GM18870 (cell line): ENCODE results near the gene MLNR.

Experiments
- ATAC-seq: cut with Tn5 transposase; IDR thresholded peaks from one replicate; pipeline ENCODE4 v1.9.1; 2021; ENCODE audit warnings: moderate library complexity; ENCODE audit not compliant: unreplicated experiment

MLNR gene

DNA sequence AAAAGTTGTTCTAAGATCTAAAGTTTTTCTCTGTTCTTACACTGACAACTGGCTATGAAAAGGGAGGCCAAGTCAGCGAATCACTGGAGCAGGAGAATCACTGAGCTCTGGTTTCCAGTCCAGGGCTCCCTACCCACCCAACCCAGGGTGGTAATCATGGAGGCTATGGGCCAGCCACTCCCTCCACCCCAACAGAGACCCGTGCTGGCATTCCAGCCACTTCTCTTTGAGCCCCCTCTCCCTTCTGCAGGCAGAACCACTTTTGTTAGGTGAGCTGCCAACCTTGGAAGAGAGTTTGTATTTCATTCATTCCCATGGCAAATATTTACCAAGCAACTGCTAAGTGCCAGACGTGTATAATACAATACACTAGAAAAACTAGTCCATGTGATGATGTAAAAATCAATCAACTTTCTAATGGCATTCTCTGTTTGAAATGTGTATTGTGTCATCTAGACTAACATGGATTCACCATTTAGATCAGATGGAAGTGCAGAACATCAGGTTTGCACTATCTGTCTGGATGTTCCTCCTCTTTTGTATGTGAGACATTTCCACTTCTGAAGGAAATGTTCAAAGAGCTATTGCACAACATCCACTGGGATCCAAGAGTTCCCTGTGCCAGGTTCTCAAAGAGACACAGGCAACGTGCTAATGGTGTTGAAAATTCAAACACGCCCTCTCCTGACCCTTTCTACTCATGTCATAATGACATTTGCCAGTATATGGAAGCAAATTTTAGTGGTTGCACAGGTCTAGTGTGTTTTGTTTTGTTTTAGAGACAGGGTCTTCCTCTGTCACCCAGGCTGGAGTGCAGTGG, 5.3 kb downstream of the MLNR start:
- ATAC-seq: no peak

DNA sequence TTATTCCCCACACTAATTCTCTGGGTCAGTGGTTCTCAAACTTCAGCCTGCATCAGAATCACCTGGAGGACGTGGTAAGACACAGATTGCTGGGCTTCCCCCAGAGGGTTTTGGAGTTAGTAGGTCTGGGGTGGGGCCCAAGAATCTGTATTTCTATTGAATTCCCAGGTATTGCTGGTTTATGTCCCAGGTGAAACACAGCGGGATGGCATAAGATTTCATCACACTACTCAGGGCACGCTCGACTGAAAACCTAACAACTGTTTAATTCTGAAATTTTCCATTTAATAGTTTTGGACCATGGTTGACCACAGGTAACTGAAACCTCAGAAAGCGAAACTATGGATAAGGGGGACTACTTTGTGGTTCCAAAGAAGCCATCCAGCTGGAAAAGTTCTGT, 6.5 kb downstream of the MLNR start:
- no peak for ATAC-seq

DNA sequence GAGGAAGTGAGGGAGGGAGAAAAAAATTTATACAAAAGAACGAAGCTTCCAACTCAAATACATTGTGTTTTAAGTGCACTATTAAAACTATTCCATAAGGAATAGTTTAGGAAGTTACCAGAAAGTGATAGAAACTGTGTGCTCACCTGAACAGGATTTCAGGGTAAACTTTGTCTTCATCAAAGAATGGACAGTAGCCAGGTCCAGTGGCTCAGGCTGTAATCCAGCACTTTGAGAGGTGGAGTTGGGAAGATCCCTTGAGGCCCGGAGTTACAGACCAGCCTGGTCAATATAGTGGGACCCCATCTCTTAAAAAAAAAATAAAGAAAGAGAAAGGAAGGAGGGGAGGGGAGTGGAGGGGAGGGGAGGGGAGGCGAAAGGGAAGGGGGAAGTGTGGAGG, 14.6 kb downstream of the MLNR start:
- ATAC-seq: no peak

- no peak for ATAC-seq
Measured at GRCh38 chr13:49235856-49236431, 15.8 kb downstream of the MLNR start.

- ATAC-seq: no peak
Measured at GRCh38 chr13:49238621-49239020, 18.5 kb downstream of the MLNR start.

DNA sequence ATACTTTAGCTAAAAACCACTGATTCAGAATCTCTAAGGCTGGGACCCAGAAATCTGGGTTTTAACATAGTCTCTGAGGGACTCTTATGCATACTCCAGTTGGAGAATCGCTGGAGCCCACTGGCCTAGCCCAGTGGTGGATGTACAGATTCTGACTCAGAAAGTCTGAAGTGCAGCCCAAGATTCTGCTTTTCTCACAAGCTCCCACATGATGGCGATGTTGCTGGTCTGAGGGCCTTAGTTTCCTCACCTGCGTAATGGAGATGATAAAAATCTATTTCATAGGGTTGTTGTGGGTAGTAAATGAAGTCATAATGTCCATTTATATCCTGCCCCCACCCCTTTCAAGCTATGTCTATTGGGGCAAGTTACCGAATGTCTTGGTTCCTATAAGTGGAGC, 19.9 kb downstream of the MLNR start:
- no peak for ATAC-seq

- no peak for ATAC-seq
Measured at GRCh38 chr13:49241296-49241695, 21.2 kb downstream of the MLNR start.

- no peak for ATAC-seq
Measured at GRCh38 chr13:49245101-49245500, 25.0 kb downstream of the MLNR start.

GRCh38 chr13:49246850-49247642, 26.9 kb downstream of the MLNR start:
- ATAC-seq: peak; percentile 33

DNA sequence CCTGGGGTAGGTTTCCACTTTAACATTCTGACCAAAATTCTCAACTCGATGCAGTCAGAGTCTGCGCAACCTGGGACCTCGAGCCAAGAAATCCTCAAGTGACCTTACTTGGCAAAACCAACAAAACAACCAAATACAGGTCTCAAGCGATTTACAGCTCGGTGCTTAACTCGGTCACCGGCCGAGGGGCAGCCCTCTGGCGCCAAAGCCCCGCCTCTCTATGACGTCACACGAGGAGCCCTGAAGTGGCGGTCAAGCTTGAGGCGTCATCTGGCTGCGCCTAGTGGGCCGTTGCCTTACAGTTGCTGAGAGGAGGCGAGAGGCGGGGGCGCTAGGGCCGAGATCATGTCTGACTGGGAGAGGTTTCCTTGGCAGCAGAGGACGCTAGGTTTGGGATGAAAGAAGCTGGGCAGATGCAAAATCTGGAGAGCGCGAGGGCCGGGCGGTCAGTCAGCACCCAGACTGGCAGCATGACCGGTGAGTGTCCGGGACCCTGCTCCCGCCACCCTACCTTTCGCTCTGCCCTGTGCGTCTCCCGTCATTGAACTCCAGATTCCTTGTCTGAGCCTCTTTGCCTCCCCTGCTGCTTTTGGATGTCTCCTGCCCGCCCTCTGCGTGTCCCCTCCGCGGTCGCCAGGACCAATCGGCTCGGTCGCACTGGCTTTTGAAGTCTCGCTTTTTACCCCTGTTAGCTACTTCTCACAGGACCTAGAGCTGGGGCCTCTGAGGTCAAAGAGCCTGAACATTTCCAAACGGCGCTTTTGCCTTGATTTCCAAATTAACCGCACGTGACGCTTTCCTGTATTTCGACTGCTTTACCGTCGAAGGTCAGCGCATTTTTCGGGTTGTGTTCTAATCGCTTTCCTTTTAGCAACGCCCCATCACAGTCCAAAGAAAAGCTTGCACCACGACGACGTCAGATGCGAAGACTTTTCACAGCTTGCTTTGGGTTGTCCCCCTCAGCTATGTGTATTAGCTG, 27.8 kb downstream of the MLNR start, which contains the start of gene CDADC1:
TSS of gene CDADC1 (plus strand) at position 283 of the 979 bp plus-strand sequence. CDS start at position 396, 113 bp downstream.
- ATAC-seq: peak; percentile 89

DNA sequence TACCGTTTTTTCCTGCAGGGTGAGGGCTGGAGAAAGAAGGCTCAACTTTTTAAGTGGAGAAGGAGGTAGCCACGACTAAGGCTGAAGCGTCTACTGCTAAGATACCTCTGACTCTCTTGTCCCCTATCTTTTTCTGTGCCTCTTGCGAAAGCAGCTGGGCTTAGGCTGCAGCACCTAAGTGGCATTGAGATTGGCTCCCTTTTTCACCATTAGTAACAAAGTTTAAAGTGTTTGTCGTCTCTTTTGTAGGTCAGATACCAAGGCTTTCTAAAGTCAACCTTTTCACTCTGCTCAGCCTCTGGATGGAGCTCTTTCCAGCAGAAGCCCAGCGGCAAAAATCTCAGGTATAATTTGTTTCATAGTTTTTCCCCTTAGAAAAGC, 28.5 kb downstream of the MLNR start:
- ATAC-seq: no peak

DNA sequence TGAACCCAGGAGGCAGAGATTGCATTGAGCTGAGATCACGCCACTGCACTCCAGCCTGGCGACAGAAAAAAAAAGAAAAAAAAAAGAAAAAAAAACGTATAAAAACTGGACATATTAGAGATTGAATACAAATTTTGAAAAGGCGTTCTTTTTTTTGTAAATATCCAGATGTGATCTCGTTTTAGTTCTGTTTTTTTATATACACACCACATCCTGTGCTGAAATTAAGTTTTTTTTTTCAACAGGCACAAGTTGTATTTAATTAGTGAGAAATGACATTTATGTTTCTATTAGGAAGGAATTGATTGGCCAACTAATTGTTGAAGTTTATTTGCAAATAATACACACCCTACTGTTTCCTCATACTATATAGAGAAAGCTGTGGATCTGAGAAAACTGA, 31.2 kb downstream of the MLNR start:
- no peak for ATAC-seq

- no peak for ATAC-seq
Measured at GRCh38 chr13:49253310-49253709, 33.2 kb downstream of the MLNR start.

- ATAC-seq: no peak
Measured at GRCh38 chr13:49254007-49254406, 33.9 kb downstream of the MLNR start.

DNA sequence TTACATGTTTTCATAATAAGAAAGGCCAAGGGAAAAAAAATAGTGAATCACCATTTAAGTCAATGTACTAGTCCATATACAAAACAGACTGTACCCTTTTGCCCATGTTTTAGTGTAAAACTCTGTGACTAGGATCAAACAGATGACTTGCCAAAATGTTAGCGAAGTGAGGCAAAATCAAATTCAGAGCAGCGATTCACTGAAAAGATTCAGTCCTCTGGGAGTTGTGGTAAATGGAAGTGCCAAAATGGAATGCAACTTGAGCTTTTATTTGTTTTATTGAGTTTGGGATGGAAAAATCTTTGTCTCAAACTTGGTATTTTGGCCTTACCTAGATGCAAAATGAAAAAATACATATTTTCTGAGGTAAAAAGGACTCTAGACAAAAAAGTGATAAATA, 36.7 kb downstream of the MLNR start:
- ATAC-seq: no peak

DNA sequence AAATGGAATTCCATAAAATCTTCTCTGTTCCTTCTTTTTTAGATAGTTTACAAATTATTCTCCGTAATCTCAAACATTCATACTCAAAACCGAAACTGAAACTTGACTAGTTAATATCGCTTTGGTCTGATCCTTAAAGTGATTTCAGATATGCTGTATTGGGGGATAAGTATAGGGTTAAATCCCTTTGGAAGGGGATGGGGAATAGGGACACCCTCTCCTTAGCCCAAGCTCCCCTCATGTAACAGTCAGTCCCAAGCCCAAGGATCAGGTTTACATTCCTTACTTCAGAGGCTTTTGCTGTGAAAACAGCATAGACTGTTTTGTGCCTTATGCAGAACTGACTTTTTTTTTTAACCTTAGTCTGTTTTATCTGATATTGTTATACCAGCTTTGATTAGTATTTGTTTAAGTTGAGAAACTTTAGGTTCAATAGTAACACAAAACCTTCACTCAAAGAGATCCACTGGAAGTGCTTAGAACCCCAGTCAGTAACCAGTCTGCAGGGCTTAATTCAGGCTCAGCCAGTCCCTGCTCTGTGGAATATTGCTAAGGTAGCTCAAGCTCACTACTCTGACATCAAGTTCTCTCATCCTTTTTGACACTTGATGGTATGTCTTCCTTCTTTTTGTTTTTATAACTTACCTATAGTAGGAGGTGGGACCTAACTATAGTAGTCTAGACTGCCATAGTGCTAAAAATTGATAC, 38.1 kb downstream of the MLNR start:
- ATAC-seq: no peak

GRCh38 chr13:49259586-49259985, 39.4 kb downstream of the MLNR start:
- no peak for ATAC-seq

DNA sequence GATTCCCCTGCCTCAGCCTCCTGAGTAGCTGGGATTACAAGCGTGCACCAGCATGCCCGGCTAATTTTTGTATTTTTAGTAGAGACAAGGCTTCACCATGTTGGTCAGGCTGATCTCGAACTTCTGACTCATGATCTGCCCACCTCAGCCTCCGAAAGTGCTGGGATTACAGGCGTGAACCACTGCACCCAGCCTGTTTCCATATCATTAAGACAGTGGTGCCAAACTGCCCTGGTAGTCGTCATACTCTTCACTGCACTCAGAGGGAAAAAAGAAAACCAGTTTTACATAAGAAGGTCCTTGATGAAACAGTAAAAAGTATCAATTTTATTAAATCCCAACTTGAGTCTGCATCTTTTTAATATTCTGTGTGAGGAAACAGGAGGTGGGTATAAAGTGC, 42.5 kb downstream of the MLNR start:
- ATAC-seq: no peak

DNA sequence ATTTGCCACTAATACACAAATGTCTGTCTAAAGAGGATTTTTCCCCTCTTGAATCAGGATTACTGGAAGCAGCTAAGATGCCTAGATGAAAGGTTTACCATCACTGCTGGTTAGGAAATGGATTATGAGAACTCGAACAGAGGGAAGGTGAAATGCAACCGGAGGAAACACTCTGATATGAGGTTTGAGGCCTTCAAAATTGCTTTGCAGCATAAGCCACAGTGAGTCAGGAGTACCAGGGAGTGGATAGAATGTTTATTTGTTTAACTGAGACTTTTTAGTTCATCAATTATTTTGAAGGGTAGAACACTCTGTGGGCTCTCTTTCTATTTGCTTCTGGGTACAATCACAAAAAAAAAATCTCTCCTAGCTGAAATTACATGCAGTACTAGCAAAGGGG, 45.7 kb downstream of the MLNR start:
- no peak for ATAC-seq

DNA sequence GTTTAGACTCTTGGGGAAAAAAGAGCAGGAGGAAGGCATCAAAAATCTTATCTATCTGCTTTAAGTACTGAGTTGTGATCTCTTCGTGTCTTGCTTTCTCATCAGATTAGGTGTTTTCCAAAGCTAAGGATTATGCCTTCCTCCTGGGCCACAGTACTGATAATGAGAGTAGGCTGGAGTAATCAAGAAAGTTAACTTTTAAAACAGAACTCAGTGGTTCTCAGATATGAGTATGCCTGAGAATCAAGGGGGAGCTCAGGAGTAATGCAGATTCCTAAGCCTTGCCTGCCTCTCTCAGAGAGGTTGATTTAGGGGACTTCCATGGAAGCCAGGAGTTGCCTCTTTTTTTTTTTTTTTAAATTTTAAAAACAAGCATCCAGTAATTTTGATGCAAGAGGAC, 51.1 kb downstream of the MLNR start:
- ATAC-seq: no peak
